A549 treated with dexamethasone at 1 μM for 4 hours (cell line): ENCODE measurements around the gene DCP1B. TPM values are rescaled to one million over a fixed set of nuclear protein-coding genes. Genes with fewer than 3 reads are reported as not detected.

ENCODE experiments used
- total RNA-seq: library from RNA; stranded (reverse); fragments of 200-300 nt; extraction: Qiagen RNA extraction; gene quantifications from 5 replicates; pipeline ENCODE4 v1.2.3, GENCODE V29; 2022

The DCP1B gene
- total RNA-seq, result 7.8 to 9.1 TPM (median 8.7 TPM) in 5 replicates

DNA sequence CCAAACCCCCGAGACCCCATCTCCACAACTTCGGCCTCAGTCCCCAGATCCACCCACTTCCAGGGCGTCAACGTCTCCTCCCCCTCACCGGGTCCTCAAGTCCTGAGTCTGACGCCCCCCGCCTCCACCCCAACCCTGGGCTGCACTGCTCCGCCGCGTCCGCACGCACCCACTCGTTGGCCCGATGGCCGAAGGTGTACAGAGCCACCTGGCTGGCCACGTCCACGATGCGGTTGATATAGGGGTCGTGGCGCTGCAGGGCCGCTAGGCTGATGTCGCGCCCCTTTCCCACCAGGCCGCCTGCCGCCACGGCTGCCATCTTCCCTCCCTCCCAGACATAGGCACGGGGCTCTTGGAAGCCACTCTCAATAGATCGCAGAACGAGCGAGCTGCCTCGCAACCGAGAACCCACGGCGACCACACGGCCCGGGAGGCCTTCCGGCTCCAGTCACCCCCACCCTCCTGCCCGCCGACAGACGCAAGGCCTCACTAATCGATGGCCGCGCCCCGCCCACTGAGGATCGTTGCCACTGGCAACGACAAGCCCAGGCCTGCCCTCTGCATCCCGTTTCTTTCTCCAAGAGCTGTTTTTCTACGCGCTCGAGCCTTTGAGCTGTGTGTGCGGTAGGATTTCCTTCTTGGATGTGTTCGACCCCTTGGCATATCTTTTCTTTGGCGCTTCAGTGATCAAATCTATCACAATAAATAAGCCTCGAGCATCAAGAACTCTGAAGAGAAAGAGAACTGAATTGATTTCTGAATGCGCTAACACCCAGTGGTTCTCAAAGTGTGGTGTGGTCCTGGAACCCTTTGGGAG, at the start of gene DCP1B:
TSS of gene DCP1B (minus strand) at position 345 of the 817 bp plus-strand sequence. CDS start at position 319, 26 bp downstream.

DNA sequence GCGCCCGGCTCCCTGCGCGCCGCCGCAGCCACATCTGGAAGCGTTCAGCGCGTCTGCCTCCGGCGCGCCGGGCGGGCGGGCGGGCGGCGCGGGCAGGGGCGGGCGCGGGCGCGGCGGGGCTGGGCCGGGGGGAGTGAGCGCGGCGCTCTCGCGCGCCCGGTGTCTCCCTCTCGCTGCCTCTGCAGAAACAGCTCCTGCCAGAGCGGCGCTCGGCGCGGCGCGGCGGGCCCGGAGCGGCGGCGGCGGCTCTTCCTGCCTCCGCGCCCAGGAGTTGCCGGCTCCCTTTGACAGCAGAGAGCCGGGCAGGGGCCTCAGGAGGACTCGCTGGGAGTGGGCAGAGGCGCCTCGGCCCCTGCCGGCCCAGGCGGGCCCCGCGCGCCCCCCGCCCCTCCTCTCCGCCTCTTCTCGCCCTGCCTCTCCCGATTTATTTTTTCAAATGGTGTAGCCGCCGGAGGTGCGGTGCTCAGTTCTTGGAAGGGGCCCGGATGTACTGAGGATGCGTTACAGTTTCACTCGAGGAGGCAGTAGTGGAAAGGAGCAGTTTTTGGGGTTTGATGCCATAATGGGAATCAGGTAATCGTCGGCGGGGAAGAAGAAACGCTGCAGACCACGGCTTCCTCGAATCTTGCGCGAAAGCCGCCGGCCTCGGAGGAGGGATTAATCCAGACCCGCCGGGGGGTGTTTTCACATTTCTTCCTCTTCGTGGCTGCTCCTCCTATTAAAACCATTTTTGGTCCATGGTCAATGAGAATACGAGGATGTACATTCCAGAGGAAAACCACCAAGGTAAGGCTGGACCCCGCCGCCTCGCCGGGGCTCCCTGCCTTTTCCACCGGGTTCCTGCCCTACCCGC, 48.8 kb upstream of the DCP1B start, which contains the start of gene CACNA1C:
TSS of gene CACNA1C (plus strand) at position 162 of the 853 bp plus-strand sequence. CDS start at position 738, 576 bp downstream.

DNA sequence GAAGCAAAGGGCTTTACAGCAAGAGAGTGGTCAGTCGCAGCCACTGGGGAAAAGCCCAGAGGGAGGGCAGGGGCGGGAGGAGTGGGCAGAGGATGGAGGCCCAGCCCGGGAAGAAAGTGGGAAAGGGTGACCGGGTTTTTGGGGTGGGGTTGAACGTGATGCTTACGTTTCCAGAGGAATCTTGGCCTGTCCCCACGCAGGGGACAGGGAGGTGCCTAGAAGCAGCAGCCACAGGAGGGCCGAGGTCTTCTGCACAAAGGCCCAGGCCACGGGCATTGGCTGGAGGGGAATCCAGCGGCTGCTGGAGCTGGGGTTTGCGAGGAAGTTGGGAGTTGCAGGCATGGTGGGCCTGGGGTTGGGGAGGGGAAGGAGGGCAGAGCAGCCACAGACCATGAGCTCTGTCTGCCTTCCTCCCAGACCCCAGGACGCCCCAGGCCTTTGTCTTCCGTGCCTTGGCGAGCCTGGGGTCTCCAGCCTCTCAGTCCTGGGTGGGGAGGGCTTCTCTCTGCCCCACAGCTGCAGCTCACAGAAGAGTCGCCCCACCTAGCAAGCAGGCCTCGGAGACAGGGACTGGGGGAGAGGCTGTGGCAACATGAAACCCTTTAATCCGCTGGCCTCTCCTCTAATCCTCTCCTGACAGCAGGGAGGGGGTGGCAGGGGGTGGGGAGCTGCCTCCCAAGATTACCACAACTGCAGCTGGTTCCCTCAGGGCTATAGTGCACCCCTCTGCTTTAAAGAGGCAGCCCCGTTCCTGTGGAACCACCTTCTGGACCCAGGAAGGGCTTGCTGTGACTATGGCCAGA, 86.0 kb downstream of the DCP1B start, which contains the start of gene CACNA2D4:
TSS of gene CACNA2D4 (minus strand) at position 572 of the 803 bp plus-strand sequence. CDS start at position 393, 179 bp downstream.

Other genes with a start within 250 kb of the DCP1B start
- gene LRTM2, start 183.9 kb downstream of the DCP1B start, total RNA-seq, result 0.05 to 0.15 TPM (median 0.06 TPM) in 3 of 5 replicates, not detected in the others
- gene CACNA2D4, start 85.8 kb downstream of the DCP1B start, total RNA-seq, result 0.10 TPM in 1 of 5 replicates, not detected in the others
- 0.02 to 0.11 TPM (median 0.04 TPM) in 4 of 5 replicates, not detected in the other for gene CACNA1C, start 48.5 kb upstream of the DCP1B start, total RNA-seq